Panc1 (cell line): ENCODE results near the gene CTDSP2. TPM values are rescaled to one million over a fixed set of nuclear protein-coding genes. Genes with fewer than 3 reads are reported as not detected.
"Not testable (repeated sequence)": the region's sequence is repeated elsewhere in the genome, so short reads cannot be mapped to it uniquely, and the experiment has no call there.

Experiments used
- ATAC-seq: fragments of 200-7000 bp; cut with Tn5 transposase; 2 replicates; pipeline ENCODE4 v1.9.1; 2020; ENCODE audit warnings: mild to moderate bottlenecking, moderate library complexity
- BruUV-seq: library from RNA; stranded (reverse); fragments of 400-500 nt; replicated peaks from 2 replicates; lab custom pipeline; 2021; lab: Mats Ljungman, UMichigan
- CTCF ChIA-PET: fragments of 300-600 bp; sonication (Branson Sonifier 250); formaldehyde crosslinking; loops from one replicate; lab custom pipeline; 2022; ENCODE audit warnings: antibody characterized with exemption; lab: Charles Lee
- POLR2A ChIA-PET: fragments of 300-600 bp; sonication (Branson Sonifier 250); formaldehyde crosslinking; loops from one replicate; lab custom pipeline; 2022; ENCODE audit warnings: antibody characterized with exemption; lab: Charles Lee
- DNase-seq: peaks from one replicate; pipeline ENCODE4 v3.0.0-alpha.2; 2010; ENCODE audit warnings: low read depth, low spot score
- H3K27ac ChIP-seq: 2 replicates; pipeline ENCODE4 v1.5.1; 2011; ENCODE audit warnings: mild to moderate bottlenecking, low read length, inconsistent platforms
- H3K27me3 ChIP-seq: fragments of 200-500 bp; sonication (Bioruptor generic); 2 replicates; pipeline ENCODE4 v1.6.0; 2014; ENCODE audit warnings: low read length, inconsistent platforms; ENCODE audit not compliant: control insufficient read depth, insufficient read depth
- H3K36me3 ChIP-seq: fragments of 200-500 bp; sonication (Bioruptor generic); 2 replicates; pipeline ENCODE4 v1.5.1; 2014; ENCODE audit warnings: inconsistent platforms, mild to moderate bottlenecking, low read length, moderate library complexity; ENCODE audit not compliant: control insufficient read depth, insufficient read depth
- H3K4me1 ChIP-seq: 2 replicates; pipeline ENCODE4 v1.5.1; 2011; ENCODE audit warnings: inconsistent platforms, mild to moderate bottlenecking, low read length, moderate library complexity; ENCODE audit not compliant: control insufficient read depth, insufficient read depth
- H3K4me3 ChIP-seq, 2 experiments: 2 replicates each; pipeline ENCODE4 v1.5.1; 2011 to 2012; ENCODE audit warnings: low read depth in 2 of 2, low read length in 2 of 2, mild to moderate bottlenecking in 2 of 2, inconsistent platforms in 1 of 2, moderate library complexity in 1 of 2
- H3K9me3 ChIP-seq: fragments of 200-500 bp; sonication (Bioruptor generic); 2 replicates; pipeline ENCODE4 v1.5.1; 2014; ENCODE audit warnings: low read depth, mild to moderate bottlenecking, inconsistent platforms, low read length, moderate library complexity; ENCODE audit not compliant: control insufficient read depth, insufficient read depth
- POLR2AphosphoS5 ChIP-seq: IDR thresholded peaks from 2 replicates; pipeline ENCODE4 v1.6.1; 2012; ENCODE audit warnings: mild to moderate bottlenecking, low read depth, low read length, moderate library complexity
- SIN3A ChIP-seq: IDR thresholded peaks from 2 replicates; pipeline ENCODE4 v1.6.1; 2012; ENCODE audit warnings: low read depth, mild to moderate bottlenecking, low read length, moderate library complexity, borderline replicate concordance; ENCODE audit not compliant: insufficient read depth
- TCF7L2 ChIP-seq: IDR thresholded peaks from 2 replicates; pipeline ENCODE4 v1.6.1; 2011; ENCODE audit warnings: mild to moderate bottlenecking, low read depth, low read length, inconsistent platforms
- in situ Hi-C: cut with HindIII; loops from 2 replicates; pipeline ENCODE4 v1.10.0; 2016; ENCODE audit warnings: low sequenced_read_pairs, low pct_unique_long_range_greater_than_20kb
- intact Hi-C: fragments of 100-400 bp; cut with micrococcal nuclease; formaldehyde crosslinking; loops from one replicate; pipeline ENCODE4 v1.10.0; 2022; ENCODE audit not compliant: unreplicated experiment
- total RNA-seq: library from RNA; stranded (reverse); gene quantifications from one replicate; pipeline ENCODE4 v1.2.1, GENCODE V29; 2021; ENCODE audit not compliant: unreplicated experiment
- TF ChIP-seq, protein P1 (sequence below), 2 experiments: IDR thresholded peaks; 2 replicates each; pipeline ENCODE4 v1.6.1; 2011 to 2012; ENCODE audit warnings: low read depth in 2 of 2, control low read depth in 1 of 2, low read length in 1 of 2, mild to moderate bottlenecking in 1 of 2, moderate library complexity in 1 of 2; ENCODE audit not compliant: insufficient read depth in 1 of 2
- TF ChIP-seq, protein P2 (sequence below): fragments of 450-650 bp; IDR thresholded peaks from 2 replicates; pipeline ENCODE4 v1.5.1; 2017; ENCODE audit warnings: mild to moderate bottlenecking

CTDSP2 gene
- total RNA-seq, 1 experiment from 2014 or later, result 120 TPM

DNA sequence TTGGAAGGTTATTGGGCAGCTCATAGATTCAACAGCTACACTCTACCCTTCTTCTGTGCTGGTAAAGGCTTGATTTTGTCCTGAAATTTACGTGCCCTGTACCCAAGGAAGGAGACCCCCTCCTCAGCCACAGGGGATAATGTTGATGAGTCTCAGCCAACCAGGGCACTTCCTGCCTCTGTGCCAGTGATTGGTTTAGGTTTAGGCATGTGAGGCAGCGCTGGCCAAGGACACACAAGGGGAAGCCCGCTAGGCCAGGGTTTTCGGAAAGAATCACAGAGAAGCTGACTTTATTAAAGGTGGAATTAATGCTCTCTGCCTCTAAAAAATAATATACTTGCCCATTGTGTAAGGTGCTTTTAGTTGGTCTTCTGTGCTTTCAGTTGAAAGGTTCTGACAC, 15.4 kb upstream of the CTDSP2 start:
- CTCF ChIA-PET, result no interaction called here
- peak overlapping the region; percentile 55 for H3K27ac ChIP-seq
- H3K9me3 ChIP-seq, result no peaks in the 10 kb centered on the region
- no peaks in the 10 kb centered on the region for H3K27me3 ChIP-seq
- peaks cover 23% of the 10 kb centered on the region for H3K4me1 ChIP-seq
- no peak for DNase-seq
- POLR2A ChIA-PET, result interaction anchor here (0.6 kb wide), 1 partner anchor 12 kb away, joined by 3 read pairs; no protein-coding TSS in a partner anchor
- intact Hi-C loops, result no loop called here
- no TSS peak for BruUV-seq
- in situ Hi-C loops, result no loop called here
- ATAC-seq, result no peak
- no peak overlapping the region for H3K4me3 ChIP-seq
- no peaks in the 10 kb centered on the region for H3K36me3 ChIP-seq
- TF ChIP-seq POLR2AphosphoS5, result no peak
- TF ChIP-seq, protein P1, sequence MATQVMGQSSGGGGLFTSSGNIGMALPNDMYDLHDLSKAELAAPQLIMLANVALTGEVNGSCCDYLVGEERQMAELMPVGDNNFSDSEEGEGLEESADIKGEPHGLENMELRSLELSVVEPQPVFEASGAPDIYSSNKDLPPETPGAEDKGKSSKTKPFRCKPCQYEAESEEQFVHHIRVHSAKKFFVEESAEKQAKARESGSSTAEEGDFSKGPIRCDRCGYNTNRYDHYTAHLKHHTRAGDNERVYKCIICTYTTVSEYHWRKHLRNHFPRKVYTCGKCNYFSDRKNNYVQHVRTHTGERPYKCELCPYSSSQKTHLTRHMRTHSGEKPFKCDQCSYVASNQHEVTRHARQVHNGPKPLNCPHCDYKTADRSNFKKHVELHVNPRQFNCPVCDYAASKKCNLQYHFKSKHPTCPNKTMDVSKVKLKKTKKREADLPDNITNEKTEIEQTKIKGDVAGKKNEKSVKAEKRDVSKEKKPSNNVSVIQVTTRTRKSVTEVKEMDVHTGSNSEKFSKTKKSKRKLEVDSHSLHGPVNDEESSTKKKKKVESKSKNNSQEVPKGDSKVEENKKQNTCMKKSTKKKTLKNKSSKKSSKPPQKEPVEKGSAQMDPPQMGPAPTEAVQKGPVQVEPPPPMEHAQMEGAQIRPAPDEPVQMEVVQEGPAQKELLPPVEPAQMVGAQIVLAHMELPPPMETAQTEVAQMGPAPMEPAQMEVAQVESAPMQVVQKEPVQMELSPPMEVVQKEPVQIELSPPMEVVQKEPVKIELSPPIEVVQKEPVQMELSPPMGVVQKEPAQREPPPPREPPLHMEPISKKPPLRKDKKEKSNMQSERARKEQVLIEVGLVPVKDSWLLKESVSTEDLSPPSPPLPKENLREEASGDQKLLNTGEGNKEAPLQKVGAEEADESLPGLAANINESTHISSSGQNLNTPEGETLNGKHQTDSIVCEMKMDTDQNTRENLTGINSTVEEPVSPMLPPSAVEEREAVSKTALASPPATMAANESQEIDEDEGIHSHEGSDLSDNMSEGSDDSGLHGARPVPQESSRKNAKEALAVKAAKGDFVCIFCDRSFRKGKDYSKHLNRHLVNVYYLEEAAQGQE (IDR thresholded peaks at IDR 0.05; ENCODE audit: insufficient read depth in 1 of 2, low read depth in 2 of 2, low read length in 1 of 2), result no peak
- TF ChIP-seq TCF7L2, result no peak
- no peak for TF ChIP-seq SIN3A
- TF ChIP-seq, protein P2, sequence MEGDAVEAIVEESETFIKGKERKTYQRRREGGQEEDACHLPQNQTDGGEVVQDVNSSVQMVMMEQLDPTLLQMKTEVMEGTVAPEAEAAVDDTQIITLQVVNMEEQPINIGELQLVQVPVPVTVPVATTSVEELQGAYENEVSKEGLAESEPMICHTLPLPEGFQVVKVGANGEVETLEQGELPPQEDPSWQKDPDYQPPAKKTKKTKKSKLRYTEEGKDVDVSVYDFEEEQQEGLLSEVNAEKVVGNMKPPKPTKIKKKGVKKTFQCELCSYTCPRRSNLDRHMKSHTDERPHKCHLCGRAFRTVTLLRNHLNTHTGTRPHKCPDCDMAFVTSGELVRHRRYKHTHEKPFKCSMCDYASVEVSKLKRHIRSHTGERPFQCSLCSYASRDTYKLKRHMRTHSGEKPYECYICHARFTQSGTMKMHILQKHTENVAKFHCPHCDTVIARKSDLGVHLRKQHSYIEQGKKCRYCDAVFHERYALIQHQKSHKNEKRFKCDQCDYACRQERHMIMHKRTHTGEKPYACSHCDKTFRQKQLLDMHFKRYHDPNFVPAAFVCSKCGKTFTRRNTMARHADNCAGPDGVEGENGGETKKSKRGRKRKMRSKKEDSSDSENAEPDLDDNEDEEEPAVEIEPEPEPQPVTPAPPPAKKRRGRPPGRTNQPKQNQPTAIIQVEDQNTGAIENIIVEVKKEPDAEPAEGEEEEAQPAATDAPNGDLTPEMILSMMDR, result no peak

DNA sequence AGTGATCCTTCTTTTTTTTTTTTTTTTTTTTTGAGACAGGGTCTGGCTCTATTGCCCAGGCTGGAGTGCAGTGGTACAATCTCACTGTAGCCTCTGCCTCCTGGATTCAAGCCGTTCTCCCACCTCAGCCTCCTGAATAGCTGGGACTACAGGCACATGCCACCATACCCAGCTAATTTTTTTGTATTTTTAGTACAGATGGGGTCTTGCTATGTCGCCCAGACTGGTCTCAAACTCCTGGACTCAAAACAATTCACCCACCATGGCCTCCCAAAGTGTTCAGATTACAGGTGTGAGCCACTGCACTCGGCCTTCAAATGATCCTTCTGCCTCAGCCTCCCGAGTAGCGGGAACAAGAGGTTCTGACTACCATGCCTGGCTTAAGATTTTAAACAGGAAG, 14.4 kb upstream of the CTDSP2 start:
- POLR2A ChIA-PET, DNase-seq, H3K4me3 ChIP-seq, intact Hi-C loops, in situ Hi-C loops, CTCF ChIA-PET, ATAC-seq, H3K27ac ChIP-seq, H3K9me3 ChIP-seq, BruUV-seq, H3K27me3 ChIP-seq, H3K36me3 ChIP-seq: not testable (repeated sequence)
- H3K4me1 ChIP-seq, result peaks cover 22% of the 10 kb centered on the region

DNA sequence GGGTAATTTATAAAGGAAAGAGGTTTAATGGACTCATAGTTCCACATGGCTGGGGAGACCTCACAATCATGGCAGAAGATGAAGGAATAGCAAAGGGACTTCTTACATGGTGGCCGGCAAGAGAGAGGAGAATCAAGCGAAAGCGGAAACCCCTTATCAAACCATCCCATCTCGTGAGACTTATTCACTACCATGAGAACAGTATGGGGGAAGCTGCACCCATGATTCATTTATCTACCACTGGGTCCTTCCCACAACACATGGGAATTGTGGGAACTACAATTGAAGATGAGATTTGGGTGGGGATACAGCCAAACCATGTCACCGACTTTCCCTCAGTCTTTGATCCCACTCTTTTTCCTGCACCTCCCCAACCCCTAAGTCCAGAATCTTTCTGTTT, 12.6 kb upstream of the CTDSP2 start:
- CTCF ChIA-PET, result no interaction called here
- intact Hi-C loops, result no loop called here

More for the DNA sequence above, 12.6 kb upstream of the CTDSP2 start:
- BruUV-seq, result no TSS peak
- H3K27me3 ChIP-seq, result no peaks in the 10 kb centered on the region
- H3K9me3 ChIP-seq, result no peaks in the 10 kb centered on the region; the same call in 1 of the 2 replicates
- H3K36me3 ChIP-seq, result no peaks in the 10 kb centered on the region
- ATAC-seq (no peak), DNase-seq (no peak)
- in situ Hi-C loops, result no loop called here
- peaks cover 10% of the 10 kb centered on the region for H3K4me1 ChIP-seq
- POLR2A ChIA-PET, result no interaction called here
- no peak overlapping the region for H3K27ac ChIP-seq
- TF ChIP-seq, protein P1 (IDR thresholded peaks at IDR 0.05; ENCODE audit: insufficient read depth in 1 of 2, low read depth in 2 of 2, low read length in 1 of 2), result no peak
- TF ChIP-seq, protein P2, result no peak
- no peak for TF ChIP-seq TCF7L2
- no peak for TF ChIP-seq SIN3A
- TF ChIP-seq POLR2AphosphoS5, result no peak
- no peak overlapping the region for H3K4me3 ChIP-seq
